Measurements from ENCODE around the gene PSMD1. TPM values are rescaled to one million over a fixed set of nuclear protein-coding genes. Genes with fewer than 3 reads are reported as not detected.

The PSMD1 gene
- polyA plus RNA-seq, 1 donor, result 58.7 TPM

DNA sequence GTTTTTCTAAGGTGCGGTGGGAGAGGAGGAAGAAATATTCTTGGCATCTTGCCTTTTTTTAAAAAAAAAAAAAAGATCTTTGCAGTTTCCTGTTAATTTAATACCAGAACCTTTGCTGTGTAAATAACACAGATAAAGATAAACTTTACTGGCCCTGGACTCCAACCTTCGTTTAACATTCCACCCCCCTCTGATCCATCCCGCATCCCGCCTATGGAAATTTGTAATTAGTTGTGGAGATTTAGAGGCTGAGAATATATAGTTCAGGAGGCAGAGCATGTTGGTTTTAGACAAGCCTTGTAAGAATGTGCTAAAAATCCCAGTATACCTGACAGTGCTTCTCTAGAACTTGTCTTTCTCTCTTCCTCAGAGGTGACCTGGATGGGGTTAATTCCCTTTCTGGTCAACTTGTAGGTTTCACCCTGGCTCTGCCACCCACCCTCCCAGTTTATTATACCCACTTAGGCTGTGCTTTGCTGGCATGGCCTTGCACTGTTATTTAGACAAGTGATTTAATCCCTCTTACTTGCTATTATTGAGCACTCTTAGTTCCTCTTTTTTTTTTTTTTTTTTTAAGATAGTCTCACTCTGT is 22.3 kb upstream of the PSMD1 start:
- H3K36me3 ChIP-seq (ENCODE audit: control insufficient read depth, insufficient read depth, low read length), result no peaks in the 10 kb centered on the region
- no peak overlapping the region for H3K4me3 ChIP-seq (ENCODE audit: low read length)
- H3K9me3 ChIP-seq (ENCODE audit: control insufficient read depth, low read depth, low read length), result no peaks in the 10 kb centered on the region
- WGBS (ENCODE audit: insufficient coverage, low lambda C conversion rate), result 0% methylated on average over 1 of the region's 4 CpGs
- DNase-seq, result peak; percentile 51 to 80
- peaks cover 21% of the 10 kb centered on the region for H3K27me3 ChIP-seq (ENCODE audit: control insufficient read depth, insufficient read depth, low read length)
- peaks cover 35% of the 10 kb centered on the region for H3K4me1 ChIP-seq (ENCODE audit: control insufficient read depth, insufficient read depth, low read length)
- peak overlapping the region; percentile 60 for H3K27ac ChIP-seq (ENCODE audit: low read length)

DNA sequence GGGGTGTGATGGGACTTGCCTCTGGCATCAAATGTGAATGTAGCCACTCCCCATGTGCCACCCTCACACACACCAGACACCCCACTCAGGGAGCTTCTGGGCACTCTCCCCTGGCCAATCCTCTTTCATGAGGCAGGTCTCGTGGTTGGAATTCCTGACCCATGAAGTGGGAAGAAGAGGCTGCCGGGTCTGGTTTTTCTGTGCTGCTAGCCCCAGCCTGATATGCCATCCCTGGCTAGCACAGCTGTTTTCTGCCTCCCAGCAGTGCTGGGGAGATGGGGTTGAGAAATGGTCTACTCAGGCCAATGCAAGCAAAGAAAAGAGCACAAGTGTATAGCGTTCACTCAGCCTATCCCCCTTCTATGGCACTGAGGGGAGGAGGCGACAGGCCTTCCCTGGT is 20.5 kb upstream of the PSMD1 start:
- Histone ChIP-seq H3K27me3 (ENCODE audit: control insufficient read depth, insufficient read depth, low read length) (peaks cover 21% of the 10 kb centered on the region), H3K4me1 (ENCODE audit: control insufficient read depth, insufficient read depth, low read length) (peaks cover 36% of the 10 kb centered on the region), H3K9me3 (ENCODE audit: control insufficient read depth, low read depth, low read length) (no peaks in the 10 kb centered on the region), H3K4me3 (ENCODE audit: low read length) (no peak overlapping the region), H3K27ac (ENCODE audit: low read length) (no peak overlapping the region), H3K36me3 (ENCODE audit: control insufficient read depth, insufficient read depth, low read length) (peaks cover under 1% of the 10 kb centered on the region)
- no peak for DNase-seq
- WGBS (ENCODE audit: insufficient coverage, low lambda C conversion rate), result no CpG with 5 or more reads among the region's 4 CpGs

DNA sequence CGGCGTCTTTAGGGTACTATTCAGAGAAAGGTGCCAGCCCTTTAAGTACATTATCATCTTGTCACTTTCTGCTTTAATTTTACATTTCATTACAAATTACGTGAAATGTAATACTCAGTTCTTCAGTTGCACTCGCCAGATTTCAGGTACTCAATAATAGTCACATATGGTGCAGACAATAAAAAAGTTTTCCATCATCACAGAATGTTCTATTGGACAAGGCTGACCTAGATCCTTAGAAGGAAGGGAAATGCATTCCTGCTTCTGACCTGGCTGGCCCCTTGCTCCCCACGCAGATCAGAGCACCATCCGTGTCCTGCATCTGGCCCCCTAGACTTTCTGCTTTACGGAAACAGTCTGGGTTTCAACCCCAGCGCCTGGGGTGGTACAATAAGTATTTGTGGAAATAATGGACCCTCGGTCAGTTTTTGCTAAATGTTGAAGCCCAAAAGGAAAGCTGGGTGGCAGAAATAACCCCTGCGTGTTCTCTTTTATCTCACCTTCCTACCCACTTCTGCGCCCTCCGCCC is 20.0 kb upstream of the PSMD1 start:
- Histone ChIP-seq H3K27ac (ENCODE audit: low read length) (no peak overlapping the region), H3K27me3 (ENCODE audit: control insufficient read depth, insufficient read depth, low read length) (peaks cover 21% of the 10 kb centered on the region), H3K9me3 (ENCODE audit: control insufficient read depth, low read depth, low read length) (no peaks in the 10 kb centered on the region), H3K36me3 (ENCODE audit: control insufficient read depth, insufficient read depth, low read length) (peaks cover 6% of the 10 kb centered on the region), H3K4me3 (ENCODE audit: low read length) (peak overlapping the region; percentile 28), H3K4me1 (ENCODE audit: control insufficient read depth, insufficient read depth, low read length) (peaks cover 36% of the 10 kb centered on the region)
- WGBS (ENCODE audit: insufficient coverage, low lambda C conversion rate), result 96% methylated on average over 4 of the region's 12 CpGs
- no peak for DNase-seq

DNA sequence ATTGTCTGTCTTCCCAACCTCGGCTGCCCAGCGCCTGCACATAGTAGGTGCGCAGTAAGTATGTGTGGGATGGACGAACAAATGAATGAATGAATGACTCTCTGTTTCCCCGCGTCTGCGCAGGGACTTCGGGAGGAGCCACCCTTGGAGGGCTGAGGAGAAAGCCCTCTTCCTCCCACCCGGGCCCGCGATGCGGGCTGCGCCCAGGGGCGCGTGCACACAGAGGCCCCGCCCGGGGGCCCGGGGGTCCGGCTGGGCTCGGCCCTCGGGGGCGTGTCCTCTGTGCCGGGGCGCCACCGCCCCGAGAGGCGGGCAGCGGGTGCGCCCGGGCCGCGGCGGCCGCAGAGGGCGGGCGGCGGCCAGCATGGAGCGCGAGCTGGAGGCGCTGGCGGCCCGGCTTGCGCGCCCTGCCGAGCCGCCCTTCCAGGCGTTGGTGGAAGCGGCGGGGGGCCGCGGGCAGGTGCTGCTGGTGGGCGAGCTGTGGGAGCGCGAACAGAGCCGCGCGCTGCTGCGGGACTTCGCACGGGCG is 19.4 kb upstream of the PSMD1 start, which contains the start of gene C2orf72:
TSS of gene C2orf72 (plus strand) at position 322 of the 529 bp plus-strand sequence. CDS start at position 365, 43 bp downstream.
- no peaks in the 10 kb centered on the region for H3K9me3 ChIP-seq (ENCODE audit: control insufficient read depth, low read depth, low read length)
- H3K36me3 ChIP-seq (ENCODE audit: control insufficient read depth, insufficient read depth, low read length), result peaks cover 12% of the 10 kb centered on the region
- H3K27ac ChIP-seq (ENCODE audit: low read length), result no peak within 1 kb of the TSS
- H3K4me1 ChIP-seq (ENCODE audit: control insufficient read depth, insufficient read depth, low read length), result peaks cover 33% of the 10 kb centered on the region
- no CpG with 5 or more reads among the region's 61 CpGs for WGBS (ENCODE audit: insufficient coverage, low lambda C conversion rate)
- peaks cover 21% of the 10 kb centered on the region for H3K27me3 ChIP-seq (ENCODE audit: control insufficient read depth, insufficient read depth, low read length)
- peak within 1 kb of the TSS; percentile 59 for H3K4me3 ChIP-seq (ENCODE audit: low read length)
- DNase-seq, result peak; percentile 35 to 71

GRCh38 chr2:231037731-231038482 is 18.8 kb upstream of the PSMD1 start:
- Histone ChIP-seq H3K36me3 (ENCODE audit: control insufficient read depth, insufficient read depth, low read length) (peaks cover 15% of the 10 kb centered on the region), H3K9me3 (ENCODE audit: control insufficient read depth, low read depth, low read length) (no peaks in the 10 kb centered on the region), H3K27me3 (ENCODE audit: control insufficient read depth, insufficient read depth, low read length) (peaks cover 21% of the 10 kb centered on the region), H3K4me1 (ENCODE audit: control insufficient read depth, insufficient read depth, low read length) (peaks cover 27% of the 10 kb centered on the region), H3K4me3 (ENCODE audit: low read length) (peak overlapping the region; percentile 59), H3K27ac (ENCODE audit: low read length) (no peak overlapping the region)
- peak in 1 of 2 donors; percentile 58 for DNase-seq
- WGBS (ENCODE audit: insufficient coverage, low lambda C conversion rate), result no CpG with 5 or more reads among the region's 104 CpGs

GRCh38 chr2:231038483-231039293 is 18.0 kb upstream of the PSMD1 start:
- no peak overlapping the region for H3K27ac ChIP-seq (ENCODE audit: low read length)
- 17% methylated on average over 3 of the region's 21 CpGs for WGBS (ENCODE audit: insufficient coverage, low lambda C conversion rate)
- H3K36me3 ChIP-seq (ENCODE audit: control insufficient read depth, insufficient read depth, low read length), result peaks cover 17% of the 10 kb centered on the region
- peaks cover 21% of the 10 kb centered on the region for H3K27me3 ChIP-seq (ENCODE audit: control insufficient read depth, insufficient read depth, low read length)
- peaks cover 19% of the 10 kb centered on the region for H3K4me1 ChIP-seq (ENCODE audit: control insufficient read depth, insufficient read depth, low read length)
- H3K9me3 ChIP-seq (ENCODE audit: control insufficient read depth, low read depth, low read length), result no peaks in the 10 kb centered on the region
- no peak for DNase-seq
- peak overlapping the region; percentile 59 for H3K4me3 ChIP-seq (ENCODE audit: low read length)

DNA sequence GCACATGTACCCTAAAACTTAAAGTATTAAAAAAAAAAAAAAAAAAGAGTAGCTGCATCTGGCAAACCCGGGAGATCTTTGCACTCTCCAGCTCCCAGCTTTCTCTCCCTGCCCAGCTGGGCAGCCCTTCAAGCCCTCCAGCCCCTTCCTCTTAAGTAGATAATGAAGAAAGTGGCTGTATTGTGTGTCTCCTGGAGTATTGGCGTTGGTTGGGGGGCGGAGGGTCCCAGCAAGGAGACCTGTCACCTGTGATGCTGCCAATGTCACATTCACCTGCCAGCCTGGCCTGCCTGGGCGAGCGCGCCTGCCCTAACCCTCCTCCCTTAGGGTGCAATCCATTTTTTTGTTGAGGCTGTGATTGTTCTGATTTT is 17.4 kb upstream of the PSMD1 start:
- peaks cover 15% of the 10 kb centered on the region for H3K4me1 ChIP-seq (ENCODE audit: control insufficient read depth, insufficient read depth, low read length)
- peaks cover 21% of the 10 kb centered on the region for H3K27me3 ChIP-seq (ENCODE audit: control insufficient read depth, insufficient read depth, low read length)
- WGBS (ENCODE audit: insufficient coverage, low lambda C conversion rate), result no CpG with 5 or more reads among the region's 6 CpGs
- H3K4me3 ChIP-seq (ENCODE audit: low read length), result no peak overlapping the region
- H3K36me3 ChIP-seq (ENCODE audit: control insufficient read depth, insufficient read depth, low read length), result peaks cover 17% of the 10 kb centered on the region
- no peak for DNase-seq
- H3K27ac ChIP-seq (ENCODE audit: low read length), result no peak overlapping the region
- H3K9me3 ChIP-seq (ENCODE audit: control insufficient read depth, low read depth, low read length), result no peaks in the 10 kb centered on the region

DNA sequence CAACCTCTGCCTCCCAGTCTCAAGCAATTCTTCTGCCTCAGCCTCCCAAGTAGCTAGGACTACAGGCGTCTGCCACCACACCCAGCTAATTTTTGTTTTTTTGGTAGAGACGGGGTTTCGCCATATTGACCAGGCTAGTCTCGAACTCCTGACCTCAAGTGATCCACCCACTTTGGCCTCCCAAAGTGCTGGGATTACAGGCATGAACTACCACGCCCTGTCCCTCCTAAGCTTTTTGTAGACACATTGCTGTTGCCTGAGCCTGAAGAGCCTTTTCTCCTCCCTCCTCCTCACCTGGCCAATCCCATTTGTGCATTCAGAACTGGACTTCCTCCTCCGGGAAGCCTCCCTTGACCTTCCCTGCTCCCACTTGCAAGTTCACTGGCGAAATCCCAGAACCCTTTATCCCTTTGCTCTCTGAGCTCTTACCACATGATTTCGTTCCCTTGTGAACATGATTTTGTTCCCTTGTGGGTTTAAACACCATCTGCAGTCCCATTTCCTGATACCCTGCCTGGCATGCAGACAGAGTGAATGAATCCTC is 16.8 kb upstream of the PSMD1 start:
- H3K27me3 ChIP-seq (ENCODE audit: control insufficient read depth, insufficient read depth, low read length), result peaks cover 21% of the 10 kb centered on the region
- H3K36me3 ChIP-seq (ENCODE audit: control insufficient read depth, insufficient read depth, low read length), result peaks cover 17% of the 10 kb centered on the region
- 59% methylated on average over 3 of the region's 8 CpGs for WGBS (ENCODE audit: insufficient coverage, low lambda C conversion rate)
- no peak overlapping the region for H3K27ac ChIP-seq (ENCODE audit: low read length)
- DNase-seq, result no peak
- H3K4me3 ChIP-seq (ENCODE audit: low read length), result no peak overlapping the region
- peaks cover 9% of the 10 kb centered on the region for H3K4me1 ChIP-seq (ENCODE audit: control insufficient read depth, insufficient read depth, low read length)
- no peaks in the 10 kb centered on the region for H3K9me3 ChIP-seq (ENCODE audit: control insufficient read depth, low read depth, low read length)

DNA sequence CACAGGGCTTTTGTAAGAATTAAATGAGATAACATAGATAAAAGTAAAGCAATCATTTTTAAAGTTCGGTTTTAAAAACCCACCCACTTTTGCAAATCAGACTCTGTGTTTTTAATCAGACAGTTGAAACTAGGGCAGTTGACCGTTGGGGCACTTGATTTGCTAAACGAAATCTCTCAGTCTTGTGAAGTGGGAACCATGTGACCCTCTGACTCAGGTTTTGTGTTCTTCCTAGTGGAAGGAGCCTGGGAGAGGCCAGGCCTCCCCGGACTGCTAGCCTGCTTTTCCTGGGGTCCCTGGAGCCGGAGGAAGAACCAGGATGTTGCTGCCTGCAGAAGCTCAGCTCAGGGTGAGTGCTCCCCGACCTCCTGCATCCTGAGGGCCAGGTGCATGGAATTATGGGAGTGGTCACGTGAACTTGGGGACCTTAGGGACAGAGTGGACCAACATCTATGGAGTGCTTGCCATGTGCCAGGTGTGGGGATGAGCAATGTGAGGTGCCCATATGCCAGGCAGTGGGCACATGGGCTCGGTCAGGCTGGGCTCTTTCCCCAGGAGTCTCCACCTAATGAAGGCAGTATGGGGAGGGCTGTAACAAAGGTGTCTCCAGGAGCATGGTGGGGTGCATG is 15.5 kb upstream of the PSMD1 start:
- Histone ChIP-seq H3K4me1 (ENCODE audit: control insufficient read depth, insufficient read depth, low read length) (peaks cover 3% of the 10 kb centered on the region), H3K36me3 (ENCODE audit: control insufficient read depth, insufficient read depth, low read length) (peaks cover 19% of the 10 kb centered on the region), H3K27me3 (ENCODE audit: control insufficient read depth, insufficient read depth, low read length) (peaks cover 17% of the 10 kb centered on the region), H3K9me3 (ENCODE audit: control insufficient read depth, low read depth, low read length) (no peaks in the 10 kb centered on the region), H3K27ac (ENCODE audit: low read length) (no peak overlapping the region), H3K4me3 (ENCODE audit: low read length) (no peak overlapping the region)
- 60% methylated on average over 1 of the region's 8 CpGs for WGBS (ENCODE audit: insufficient coverage, low lambda C conversion rate)
- no peak for DNase-seq

Data from large intestine (tissue), 3 donors.